GM12878 (cell line): ENCODE data around the gene ANO10.

Experiments used
- ATF3 ChIP-seq: IDR thresholded peaks from 2 replicates; pipeline ENCODE4 v1.6.1; 2011; ENCODE audit warnings: low read depth, mild to moderate bottlenecking, low read length, moderate library complexity, borderline replicate concordance; ENCODE audit errors: extremely low read depth
- CHD4 ChIP-seq: fragments of 200-600 bp; sonication (generic); IDR thresholded peaks from 2 replicates; pipeline ENCODE4 v1.6.1; 2016; ENCODE audit warnings: mild to moderate bottlenecking
- CREM ChIP-seq: IDR thresholded peaks from 2 replicates; pipeline ENCODE4 v1.6.1; 2014; ENCODE audit warnings: antibody characterized with exemption, low read depth
- CTCF ChIP-seq, 3 experiments: IDR thresholded peaks in 2 of 3; conservative IDR thresholded peaks in 1 of 3; 2 replicates each; pipeline ENCODE4 v1.5.1; 2011; ENCODE audit warnings: low read depth in 3 of 3, low read length in 3 of 3, mild to moderate bottlenecking in 3 of 3, control low read depth in 2 of 3, moderate library complexity in 2 of 3, inconsistent platforms in 1 of 3, mixed read lengths in 1 of 3; ENCODE audit not compliant: control insufficient read depth in 2 of 3, insufficient read depth in 1 of 3; ENCODE audit errors: extremely low read depth in 1 of 3
- ETV6 ChIP-seq, 2 experiments: fragments of 450-650 bp in 1 of 2; IDR thresholded peaks in 1 of 2; conservative IDR thresholded peaks in 1 of 2; 2 replicates each; pipeline ENCODE4 v1.6.1; 2014; ENCODE audit warnings: antibody characterized with exemption in 1 of 2, borderline replicate concordance in 1 of 2, low read depth in 1 of 2, mild to moderate bottlenecking in 1 of 2, moderate library complexity in 1 of 2
- NFIC ChIP-seq: IDR thresholded peaks from 2 replicates; pipeline ENCODE4 v1.6.1; 2012; ENCODE audit warnings: low read depth, mild to moderate bottlenecking, inconsistent platforms, low read length, moderate library complexity
- POLR2A ChIP-seq: IDR thresholded peaks from 2 replicates; pipeline ENCODE4 v1.6.1; 2011; ENCODE audit warnings: low read depth, mild to moderate bottlenecking, low read length
- TARDBP ChIP-seq: IDR thresholded peaks from 2 replicates; pipeline ENCODE4 v1.6.1; 2016; ENCODE audit warnings: borderline replicate concordance
- ZNF592 ChIP-seq: fragments of 450-650 bp; IDR thresholded peaks from 2 replicates; pipeline ENCODE4 v1.6.1; 2017; ENCODE audit warnings: mild to moderate bottlenecking, moderate library complexity

GRCh38 chr3:43343185-43343584 is 278.6 kb downstream of the ANO10 start:
- TF ChIP-seq ETV6 (conservative IDR thresholded peaks at IDR 0.05 in 1 of 2, IDR thresholded peaks at IDR 0.05 in 1 of 2; ENCODE audit: borderline replicate concordance in 1 of 2, low read depth in 1 of 2) (no peak), NFIC (no peak), CREM (no peak), POLR2A (no peak), CTCF (IDR thresholded peaks at IDR 0.05 in 2 of 3, conservative IDR thresholded peaks at IDR 0.05 in 1 of 3; ENCODE audit: control insufficient read depth in 2 of 3, extremely low read depth in 1 of 3, insufficient read depth in 1 of 3, low read depth in 3 of 3, low read length in 3 of 3) (no peak), ATF3 (no peak), CHD4 (no peak), TARDBP (no peak), ZNF592 (no peak)
